T-helper 17 cell (primary cell): ENCODE data around the gene LARGE1. TPM values are rescaled to one million over a fixed set of nuclear protein-coding genes. Genes with fewer than 3 reads are reported as not detected.

ENCODE experiments used
- ATAC-seq: fragments of 150-1000 bp; cut with Tn5 transposase; 2 replicates; pipeline ENCODE4 v1.10.0; 2021; ENCODE audit warnings: mild to moderate bottlenecking, moderate library complexity
- DNase-seq, 3 donors: peaks; one replicate each; pipeline versions ENCODE4 v3.0.0 to v3.0.0-alpha.2; 2020 to 2021
- H3K9me3 ChIP-seq: one replicate; pipeline ENCODE4 v1.7.0; 2013; ENCODE audit warnings: low read length, mild to moderate bottlenecking; ENCODE audit not compliant: control insufficient read depth, poor library complexity, severe bottlenecking
- H3K27ac Mint-ChIP-seq: one replicate; pipeline ENCODE4 v1.8.0; 2022; ENCODE audit warnings: mild to moderate bottlenecking, moderate library complexity, mixed read lengths
- H3K27me3 Mint-ChIP-seq: one replicate; pipeline ENCODE4 v1.8.0; 2022; ENCODE audit warnings: mixed read lengths
- H3K36me3 Mint-ChIP-seq: one replicate; pipeline ENCODE4 v1.8.0; 2022; ENCODE audit warnings: low read depth, mixed read lengths
- H3K4me1 Mint-ChIP-seq: one replicate; pipeline ENCODE4 v1.8.0; 2022; ENCODE audit warnings: mild to moderate bottlenecking, mixed read lengths
- H3K4me3 Mint-ChIP-seq: one replicate; pipeline ENCODE4 v1.8.0; 2022; ENCODE audit warnings: mild to moderate bottlenecking, moderate library complexity, mixed read lengths
- total RNA-seq, 4 donors: library from RNA in 2 of 4; stranded (reverse) in 2 of 4; gene quantifications; one replicate each; pipeline ENCODE4 v1.2.3 and lab custom pipeline; 2022 to 2026

LARGE1 gene
- total RNA-seq, 2 donors from 2014 or later: 2.1 to 7.0 TPM

GRCh38 chr22:33780531-33781136, 139.6 kb downstream of the LARGE1 start:
- ATAC-seq (no peak), DNase-seq (no peak)
- H3K4me3 Mint-ChIP-seq: no peak overlapping the region
- no peaks in the 10 kb centered on the region for H3K27me3 Mint-ChIP-seq
- no peaks in the 10 kb centered on the region for H3K9me3 ChIP-seq
- no peak overlapping the region for H3K27ac Mint-ChIP-seq
- H3K4me1 Mint-ChIP-seq: no peaks in the 10 kb centered on the region
- no peaks in the 10 kb centered on the region for H3K36me3 Mint-ChIP-seq

- Mint-ChIP-seq H3K36me3 (no peaks in the 10 kb centered on the region), H3K27me3 (no peaks in the 10 kb centered on the region), H3K27ac (no peak overlapping the region), H3K4me3 (no peak overlapping the region), H3K4me1 (no peaks in the 10 kb centered on the region)
- DNase-seq (no peak), ATAC-seq (no peak)
- no peaks in the 10 kb centered on the region for H3K9me3 ChIP-seq
Observed at GRCh38 chr22:33779243-33779642, 141.0 kb downstream of the LARGE1 start.

- Mint-ChIP-seq H3K36me3 (no peaks in the 10 kb centered on the region), H3K27ac (no peak overlapping the region)
- DNase-seq: no peak
Observed at GRCh38 chr22:33776491-33776890, 143.8 kb downstream of the LARGE1 start.

GRCh38 chr22:33774781-33775180, 145.5 kb downstream of the LARGE1 start:
- Mint-ChIP-seq H3K27me3 (no peaks in the 10 kb centered on the region), H3K36me3 (no peaks in the 10 kb centered on the region), H3K4me1 (no peaks in the 10 kb centered on the region), H3K27ac (no peak overlapping the region), H3K4me3 (no peak overlapping the region)
- DNase-seq (no peak), ATAC-seq (no peak)
- no peaks in the 10 kb centered on the region for H3K9me3 ChIP-seq

More at GRCh38 chr22:33776491-33776890, 143.8 kb downstream of the LARGE1 start:
- no peaks in the 10 kb centered on the region for H3K4me1 Mint-ChIP-seq
- ATAC-seq: no peak
- H3K27me3 Mint-ChIP-seq: no peaks in the 10 kb centered on the region
- no peaks in the 10 kb centered on the region for H3K9me3 ChIP-seq
- no peak overlapping the region for H3K4me3 Mint-ChIP-seq

GRCh38 chr22:33772745-33773144, 147.5 kb downstream of the LARGE1 start:
- no peak for ATAC-seq
- Mint-ChIP-seq H3K4me1 (no peaks in the 10 kb centered on the region), H3K36me3 (no peaks in the 10 kb centered on the region), H3K27me3 (no peaks in the 10 kb centered on the region), H3K4me3 (no peak overlapping the region), H3K27ac (no peak overlapping the region)
- no peak for DNase-seq
- no peaks in the 10 kb centered on the region for H3K9me3 ChIP-seq

- no peaks in the 10 kb centered on the region for H3K27me3 Mint-ChIP-seq
- ATAC-seq: no peak
- no peak for DNase-seq
- H3K4me3 Mint-ChIP-seq: no peak overlapping the region
- no peaks in the 10 kb centered on the region for H3K9me3 ChIP-seq
- no peaks in the 10 kb centered on the region for H3K4me1 Mint-ChIP-seq
- H3K36me3 Mint-ChIP-seq: no peaks in the 10 kb centered on the region
- no peak overlapping the region for H3K27ac Mint-ChIP-seq
Observed at GRCh38 chr22:33771136-33771535, 149.1 kb downstream of the LARGE1 start.

GRCh38 chr22:33770723-33771122, 149.6 kb downstream of the LARGE1 start:
- no peaks in the 10 kb centered on the region for H3K9me3 ChIP-seq
- Mint-ChIP-seq H3K4me3 (no peak overlapping the region), H3K4me1 (no peaks in the 10 kb centered on the region), H3K36me3 (no peaks in the 10 kb centered on the region), H3K27ac (no peak overlapping the region), H3K27me3 (no peaks in the 10 kb centered on the region)
- DNase-seq: no peak
- no peak for ATAC-seq

- no peak for ATAC-seq
- no peaks in the 10 kb centered on the region for H3K9me3 ChIP-seq
Observed at GRCh38 chr22:33766091-33766490, 154.2 kb downstream of the LARGE1 start.

GRCh38 chr22:33758961-33759360, 161.3 kb downstream of the LARGE1 start:
- no peaks in the 10 kb centered on the region for H3K27me3 Mint-ChIP-seq
- ATAC-seq: no peak
- H3K9me3 ChIP-seq: no peaks in the 10 kb centered on the region
- H3K4me1 Mint-ChIP-seq: no peaks in the 10 kb centered on the region
- H3K4me3 Mint-ChIP-seq: no peak overlapping the region
- no peaks in the 10 kb centered on the region for H3K36me3 Mint-ChIP-seq
- H3K27ac Mint-ChIP-seq: no peak overlapping the region
- DNase-seq: no peak

More at GRCh38 chr22:33766091-33766490, 154.2 kb downstream of the LARGE1 start:
- H3K27me3 Mint-ChIP-seq: no peaks in the 10 kb centered on the region
- no peaks in the 10 kb centered on the region for H3K4me1 Mint-ChIP-seq
- H3K4me3 Mint-ChIP-seq: no peak overlapping the region
- H3K27ac Mint-ChIP-seq: no peak overlapping the region
- no peak for DNase-seq
- no peaks in the 10 kb centered on the region for H3K36me3 Mint-ChIP-seq

GRCh38 chr22:33757802-33758483, 162.3 kb downstream of the LARGE1 start:
- no peaks in the 10 kb centered on the region for H3K27me3 Mint-ChIP-seq
- H3K4me3 Mint-ChIP-seq: no peak overlapping the region
- no peaks in the 10 kb centered on the region for H3K36me3 Mint-ChIP-seq
- ATAC-seq: no peak
- H3K4me1 Mint-ChIP-seq: no peaks in the 10 kb centered on the region
- DNase-seq: no peak
- no peak overlapping the region for H3K27ac Mint-ChIP-seq
- H3K9me3 ChIP-seq: no peaks in the 10 kb centered on the region

- Mint-ChIP-seq H3K36me3 (no peaks in the 10 kb centered on the region), H3K4me1 (no peaks in the 10 kb centered on the region), H3K27me3 (no peaks in the 10 kb centered on the region), H3K4me3 (no peak overlapping the region), H3K27ac (no peak overlapping the region)
- DNase-seq: no peak
- ATAC-seq: no peak
- no peaks in the 10 kb centered on the region for H3K9me3 ChIP-seq
Observed at GRCh38 chr22:33757041-33757801, 163.1 kb downstream of the LARGE1 start.

- no peaks in the 10 kb centered on the region for H3K4me1 Mint-ChIP-seq
- no peaks in the 10 kb centered on the region for H3K36me3 Mint-ChIP-seq
- no peaks in the 10 kb centered on the region for H3K9me3 ChIP-seq
- H3K4me3 Mint-ChIP-seq: no peak overlapping the region
- DNase-seq (no peak), ATAC-seq (no peak)
- no peaks in the 10 kb centered on the region for H3K27me3 Mint-ChIP-seq
- H3K27ac Mint-ChIP-seq: no peak overlapping the region
Observed at GRCh38 chr22:33756508-33756949, 163.7 kb downstream of the LARGE1 start.

GRCh38 chr22:33748714-33749113, 171.6 kb downstream of the LARGE1 start:
- H3K4me1 Mint-ChIP-seq: no peaks in the 10 kb centered on the region
- no peak overlapping the region for H3K4me3 Mint-ChIP-seq
- ATAC-seq (no peak), DNase-seq (no peak)
- H3K27me3 Mint-ChIP-seq: no peaks in the 10 kb centered on the region
- H3K36me3 Mint-ChIP-seq: no peaks in the 10 kb centered on the region
- H3K27ac Mint-ChIP-seq: no peak overlapping the region
- H3K9me3 ChIP-seq: no peaks in the 10 kb centered on the region
